ENCODE data around the gene DTNBP1.
A peak's percentile ranks its signal among the peaks of the same experiment; 100 is the strongest.

DNA sequence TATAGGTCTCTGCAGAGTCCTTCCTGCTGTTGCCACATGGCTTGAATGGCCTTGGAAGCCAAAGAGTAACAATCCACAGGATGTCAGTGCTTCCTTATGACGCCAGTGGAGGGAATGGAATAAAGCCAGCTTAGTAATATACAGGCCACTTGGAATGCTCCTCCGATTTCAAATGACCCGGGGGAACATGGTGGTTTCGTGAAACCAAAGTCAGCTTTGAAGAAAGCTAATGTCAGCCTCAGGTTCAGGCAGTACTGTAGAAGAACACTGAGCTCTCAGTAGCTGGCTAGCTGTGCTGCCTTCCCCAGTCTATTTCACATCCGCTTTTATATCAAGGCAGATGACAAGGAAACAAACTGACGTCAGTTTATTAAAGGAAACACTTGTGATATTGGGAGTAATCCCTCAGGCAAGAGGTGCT lies 189.1 kb downstream of the DTNBP1 start:
- TF ChIP-seq SIN3A (IDR thresholded peaks at IDR 0.05; ENCODE audit: borderline replicate concordance, insufficient read depth, low read length) (no peak), POLR2AphosphoS5 (IDR thresholded peaks at IDR 0.05; ENCODE audit: low read depth, low read length) (no peak), TAF1 (IDR thresholded peaks at IDR 0.05; ENCODE audit: borderline replicate concordance, insufficient read depth, low read length) (peak; percentile 28; the same call in 1 of the 2 replicates)
- TF ChIP-seq, protein P1, sequence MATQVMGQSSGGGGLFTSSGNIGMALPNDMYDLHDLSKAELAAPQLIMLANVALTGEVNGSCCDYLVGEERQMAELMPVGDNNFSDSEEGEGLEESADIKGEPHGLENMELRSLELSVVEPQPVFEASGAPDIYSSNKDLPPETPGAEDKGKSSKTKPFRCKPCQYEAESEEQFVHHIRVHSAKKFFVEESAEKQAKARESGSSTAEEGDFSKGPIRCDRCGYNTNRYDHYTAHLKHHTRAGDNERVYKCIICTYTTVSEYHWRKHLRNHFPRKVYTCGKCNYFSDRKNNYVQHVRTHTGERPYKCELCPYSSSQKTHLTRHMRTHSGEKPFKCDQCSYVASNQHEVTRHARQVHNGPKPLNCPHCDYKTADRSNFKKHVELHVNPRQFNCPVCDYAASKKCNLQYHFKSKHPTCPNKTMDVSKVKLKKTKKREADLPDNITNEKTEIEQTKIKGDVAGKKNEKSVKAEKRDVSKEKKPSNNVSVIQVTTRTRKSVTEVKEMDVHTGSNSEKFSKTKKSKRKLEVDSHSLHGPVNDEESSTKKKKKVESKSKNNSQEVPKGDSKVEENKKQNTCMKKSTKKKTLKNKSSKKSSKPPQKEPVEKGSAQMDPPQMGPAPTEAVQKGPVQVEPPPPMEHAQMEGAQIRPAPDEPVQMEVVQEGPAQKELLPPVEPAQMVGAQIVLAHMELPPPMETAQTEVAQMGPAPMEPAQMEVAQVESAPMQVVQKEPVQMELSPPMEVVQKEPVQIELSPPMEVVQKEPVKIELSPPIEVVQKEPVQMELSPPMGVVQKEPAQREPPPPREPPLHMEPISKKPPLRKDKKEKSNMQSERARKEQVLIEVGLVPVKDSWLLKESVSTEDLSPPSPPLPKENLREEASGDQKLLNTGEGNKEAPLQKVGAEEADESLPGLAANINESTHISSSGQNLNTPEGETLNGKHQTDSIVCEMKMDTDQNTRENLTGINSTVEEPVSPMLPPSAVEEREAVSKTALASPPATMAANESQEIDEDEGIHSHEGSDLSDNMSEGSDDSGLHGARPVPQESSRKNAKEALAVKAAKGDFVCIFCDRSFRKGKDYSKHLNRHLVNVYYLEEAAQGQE (IDR thresholded peaks at IDR 0.05; ENCODE audit: insufficient read depth in 1 of 2, low read depth in 2 of 2, low read length in 2 of 2), result 0 out of 4 replicates have a peak, but pooled peaks of 1 of the 2 experiments have one; percentile 42

Data from PFSK-1 (cell line).